ENCODE results near the gene PAQR4. TPM values are rescaled to one million over a fixed set of nuclear protein-coding genes. Genes with fewer than 3 reads are reported as not detected.
A peak's percentile ranks its signal among the peaks of the same experiment; 100 is the strongest.

The PAQR4 gene
- total RNA-seq, 4 donors from 2014 or later, result 2.8 to 5.6 (median 3.3) TPM

DNA sequence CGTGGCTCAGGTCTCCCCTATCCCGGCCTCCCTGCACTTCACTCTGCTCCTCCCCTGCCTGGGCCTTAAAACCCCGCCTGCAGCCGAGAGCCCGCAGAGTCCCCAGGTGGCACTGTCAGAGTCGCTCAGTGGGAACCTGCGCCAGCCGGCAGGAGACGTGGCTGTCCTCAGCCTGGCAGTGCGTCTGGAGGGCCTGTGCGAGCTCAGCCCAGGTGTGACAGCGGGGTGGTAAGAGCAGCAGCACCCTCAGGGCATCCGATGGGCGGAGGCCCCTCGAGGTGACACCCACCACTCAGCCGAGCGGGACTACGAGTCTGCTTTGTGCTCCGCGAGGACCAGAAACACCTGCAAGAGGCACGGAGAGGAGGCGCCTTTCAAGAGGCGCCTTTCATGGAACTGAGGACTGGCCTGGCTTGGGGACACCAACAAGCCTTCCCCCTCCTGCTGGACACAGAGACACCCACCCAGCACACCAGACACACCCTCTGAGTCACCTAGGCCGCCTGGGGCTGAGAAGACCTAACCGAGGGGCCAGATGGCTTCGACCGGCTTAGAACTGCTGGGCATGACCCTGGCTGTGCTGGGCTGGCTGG, 43.8 kb downstream of the PAQR4 start, which contains the start of gene CLDN9:
Gene CLDN9, plus strand, starts transcription at position 96 of the 593 bp plus-strand sequence. Its CDS starts 440 bp downstream, at position 536.
- Histone ChIP-seq H3K27ac (no peak within 1 kb of the TSS), H3K4me3 (replicated peaks in 1 of 3) (no peak within 1 kb of the TSS), H3K36me3 (no peaks in the 10 kb centered on the region), H3K4me1 (peaks cover 11 to 17% of the 10 kb centered on the region in 2 donors), H3K27me3 (no peaks in the 10 kb centered on the region), H3K9me3 (no peaks in the 10 kb centered on the region)
- 20 to 42% methylated on average over 8 to 14 of the region's 27 CpGs for whole genome bisulfite sequencing, 2 donors
- peak in 2 of 6 experiments; percentile 9 to 14 for TF ChIP-seq CTCF (IDR thresholded peaks at IDR 0.05)
- peak in 1 of 2 donors; percentile 44 for TF ChIP-seq POLR2A (IDR thresholded peaks at IDR 0.05)
- DNase-seq, result peak; percentile 77 to 85
- intact Hi-C loops (cut with DNase I), result no loop called here

- 40 to 58% methylated on average over 1 to 14 of the region's 27 CpGs for WGBS, 2 donors
- Histone ChIP-seq H3K27me3 (no peaks in the 10 kb centered on the region), H3K4me1 (peaks cover 15 to 23% of the 10 kb centered on the region in 2 donors), H3K36me3 (no peaks in the 10 kb centered on the region), H3K9me3 (no peaks in the 10 kb centered on the region), H3K4me3 (replicated peaks in 1 of 3) (no peak overlapping the region), H3K27ac (no peak overlapping the region)
- no peak for TF ChIP-seq POLR2A (IDR thresholded peaks at IDR 0.05)
- TF ChIP-seq CTCF (IDR thresholded peaks at IDR 0.05), result no peak
- intact Hi-C loops (cut with DNase I), result no loop called here
- no peak for DNase-seq
Observed at GRCh38 chr16:3013491-3013951, 44.4 kb downstream of the PAQR4 start.

- Histone ChIP-seq H3K4me1 (peaks cover 15 to 25% of the 10 kb centered on the region in 2 donors), H3K36me3 (no peaks in the 10 kb centered on the region), H3K27ac (no peak overlapping the region), H3K9me3 (no peaks in the 10 kb centered on the region), H3K4me3 (replicated peaks in 1 of 3) (no peak overlapping the region), H3K27me3 (no peaks in the 10 kb centered on the region)
- intact Hi-C loops (cut with DNase I), result no loop called here
- no peak for DNase-seq
- 65 to 70% methylated on average over 6 to 9 of the region's 12 CpGs for WGBS, 2 donors
- no peak for TF ChIP-seq CTCF (IDR thresholded peaks at IDR 0.05)
- TF ChIP-seq POLR2A (IDR thresholded peaks at IDR 0.05), result no peak
Observed at GRCh38 chr16:3013998-3014690, 45.0 kb downstream of the PAQR4 start.

DNA sequence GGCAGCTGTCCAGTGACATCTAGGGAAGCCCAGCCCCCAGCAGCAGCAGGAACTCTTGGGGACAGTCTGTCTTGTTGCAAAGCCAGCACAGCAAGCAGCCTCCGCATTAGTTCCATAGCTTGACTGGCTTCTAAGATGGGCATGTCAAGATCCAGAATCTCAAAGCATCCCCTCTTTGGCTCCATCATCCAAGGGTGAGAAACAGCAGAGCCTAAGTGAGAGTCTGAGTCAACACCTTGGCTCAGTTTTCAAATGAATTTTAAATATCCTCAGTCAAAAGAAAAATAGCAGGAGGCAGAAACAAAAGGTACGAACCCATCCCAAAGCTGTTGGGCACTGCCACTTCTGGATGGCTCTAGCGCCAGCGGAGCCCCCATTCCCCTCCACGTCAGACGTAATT, 45.8 kb downstream of the PAQR4 start:
- no peaks in the 10 kb centered on the region for H3K36me3 ChIP-seq
- H3K4me3 ChIP-seq (replicated peaks in 1 of 3), result no peak overlapping the region
- H3K4me1 ChIP-seq, result peaks cover 11 to 29% of the 10 kb centered on the region in 2 donors
- no peaks in the 10 kb centered on the region for H3K9me3 ChIP-seq
- no peak for DNase-seq
- no peaks in the 10 kb centered on the region for H3K27me3 ChIP-seq
- WGBS, 2 donors, result 83 to 93% methylated on average over 6 of the region's 6 CpGs
- no peak overlapping the region for H3K27ac ChIP-seq
- TF ChIP-seq CTCF (IDR thresholded peaks at IDR 0.05) (no peak), POLR2A (IDR thresholded peaks at IDR 0.05) (no peak)
- intact Hi-C loops (cut with DNase I), result no loop called here
